GM12878 (cell line): Measurements from ENCODE around the gene PHF23. TPM values are rescaled to one million over a fixed set of nuclear protein-coding genes. Genes with fewer than 3 reads are reported as not detected.

Source experiments
- EGR1 ChIP-seq, 2 experiments: IDR thresholded peaks; 1 replicate in 1 of 2; 2 replicates in 1 of 2; pipeline ENCODE4 v1.6.1; 2011 to 2012; ENCODE audit warnings: low read depth in 2 of 2, low read length in 2 of 2, borderline replicate concordance in 1 of 2, mild to moderate bottlenecking in 1 of 2, moderate library complexity in 1 of 2
- GABPA ChIP-seq: IDR thresholded peaks from 2 replicates; pipeline ENCODE4 v1.6.1; 2014; ENCODE audit warnings: antibody characterized with exemption, low read depth, mild to moderate bottlenecking, inconsistent platforms
- MEF2A ChIP-seq: IDR thresholded peaks from 2 replicates; pipeline ENCODE4 v1.6.1; 2011; ENCODE audit warnings: low read depth, mild to moderate bottlenecking, low read length, moderate library complexity; ENCODE audit not compliant: insufficient read depth
- MXI1 ChIP-seq: fragments of 150-350 bp; IDR thresholded peaks from 2 replicates; pipeline ENCODE4 v1.6.1; 2011; ENCODE audit warnings: low read depth, mild to moderate bottlenecking, inconsistent platforms, low read length, improper control_type of control experiment
- NFXL1 ChIP-seq: fragments of 450-650 bp; IDR thresholded peaks from 2 replicates; pipeline ENCODE4 v1.6.1; 2017; ENCODE audit warnings: antibody characterized with exemption, mild to moderate bottlenecking, borderline replicate concordance
- RUNX3 ChIP-seq: IDR thresholded peaks from 2 replicates; pipeline ENCODE4 v1.6.1; 2012; ENCODE audit warnings: low read length, inconsistent platforms
- polyA plus RNA-seq, 11 experiments: library from polyadenylated mRNA; depleted of rRNA in 4 of 11; unstranded in 6 of 11; stranded (reverse) in 5 of 11; fragments of >200 nt; fragmentation: Nextera tagmentation in 4 of 11; fragmentation: Illumina TruSeq in 1 of 11; extraction: Ambion mirVana in 4 of 11; extraction: Trizol in 1 of 11; gene quantifications; 1 replicate in 1 of 11; 2 replicates in 10 of 11; pipeline versions ENCODE4 v1.2.1 to v1.2.3, GENCODE V29; 2011 to 2016; ENCODE audit warnings: inconsistent platforms in 2 of 11, missing spikeins in 2 of 11, low read depth in 1 of 11
- total RNA-seq, 4 experiments: library from RNA; depleted of rRNA in 3 of 4; stranded (reverse); fragments of >200 nt in 3 of 4; fragmentation: Illumina TruSeq in 1 of 4; extraction: Trizol in 1 of 4; gene quantifications; 2 replicates each; pipeline versions ENCODE4 v1.2.1 to v1.2.3, GENCODE V29; 2013 to 2021
- TF ChIP-seq, protein P1 (sequence below): fragments of 450-650 bp; IDR thresholded peaks from 2 replicates; pipeline ENCODE4 v1.6.1; 2016; ENCODE audit warnings: mild to moderate bottlenecking, moderate library complexity, borderline replicate concordance
- TF ChIP-seq, protein P2 (sequence below): fragments of 450-650 bp; IDR thresholded peaks from 2 replicates; pipeline ENCODE4 v1.6.1; 2017; ENCODE audit warnings: antibody characterized with exemption, mild to moderate bottlenecking, moderate library complexity
- TF ChIP-seq, protein P3 (sequence below): IDR thresholded peaks from 2 replicates; pipeline ENCODE4 v1.6.1; 2012; ENCODE audit warnings: mild to moderate bottlenecking, low read depth, low read length
- TF ChIP-seq, protein P4 (sequence below): fragments of 450-650 bp; formaldehyde crosslinking; IDR thresholded peaks from 2 replicates; pipeline ENCODE4 v1.4.0; 2020; ENCODE audit warnings: mild to moderate bottlenecking, moderate library complexity

Gene PHF23
- total and polyA plus RNA-seq, 10 of the 15 experiments (the other 5 are each of a cell fraction or from before 2014, with no cell fraction given), result 8.2 to 84.8 (median 32.6) TPM

DNA sequence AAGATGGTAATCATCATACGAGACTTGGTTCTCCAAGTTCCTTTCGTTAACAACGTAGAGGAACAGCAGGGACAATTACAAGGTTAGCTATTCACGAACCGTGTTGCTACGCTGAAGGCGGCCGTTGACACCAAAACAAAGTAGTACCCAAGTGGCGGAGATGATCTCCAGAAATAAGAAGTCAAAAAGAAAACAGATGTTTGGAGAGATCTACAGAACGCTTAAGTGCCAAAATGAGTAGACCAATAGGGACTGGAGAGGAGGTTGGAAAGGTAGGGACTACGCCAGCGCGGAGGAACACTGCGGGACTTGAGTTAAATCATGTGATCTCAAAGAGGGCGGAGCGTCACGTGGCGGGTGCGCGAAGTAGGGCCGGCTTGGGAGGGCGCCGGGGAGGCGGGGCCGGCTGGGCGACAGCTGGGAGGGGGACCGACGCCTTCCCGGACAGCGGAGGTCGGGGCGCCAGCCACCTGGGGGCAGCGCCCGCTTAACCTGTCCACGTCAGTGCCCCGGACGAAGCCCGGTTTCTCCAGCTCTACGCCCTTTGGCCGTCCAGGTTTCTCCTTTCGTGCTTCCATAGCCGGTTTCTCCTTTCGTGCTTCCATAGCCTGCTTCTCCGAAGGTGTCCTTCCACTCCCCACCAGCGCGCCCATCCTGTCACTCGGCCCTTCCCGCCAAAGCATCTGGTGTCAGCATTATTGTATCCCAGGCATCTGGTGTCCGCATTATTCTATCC lies 3.6 kb upstream of the PHF23 start (continued):
- TF ChIP-seq, protein P1, sequence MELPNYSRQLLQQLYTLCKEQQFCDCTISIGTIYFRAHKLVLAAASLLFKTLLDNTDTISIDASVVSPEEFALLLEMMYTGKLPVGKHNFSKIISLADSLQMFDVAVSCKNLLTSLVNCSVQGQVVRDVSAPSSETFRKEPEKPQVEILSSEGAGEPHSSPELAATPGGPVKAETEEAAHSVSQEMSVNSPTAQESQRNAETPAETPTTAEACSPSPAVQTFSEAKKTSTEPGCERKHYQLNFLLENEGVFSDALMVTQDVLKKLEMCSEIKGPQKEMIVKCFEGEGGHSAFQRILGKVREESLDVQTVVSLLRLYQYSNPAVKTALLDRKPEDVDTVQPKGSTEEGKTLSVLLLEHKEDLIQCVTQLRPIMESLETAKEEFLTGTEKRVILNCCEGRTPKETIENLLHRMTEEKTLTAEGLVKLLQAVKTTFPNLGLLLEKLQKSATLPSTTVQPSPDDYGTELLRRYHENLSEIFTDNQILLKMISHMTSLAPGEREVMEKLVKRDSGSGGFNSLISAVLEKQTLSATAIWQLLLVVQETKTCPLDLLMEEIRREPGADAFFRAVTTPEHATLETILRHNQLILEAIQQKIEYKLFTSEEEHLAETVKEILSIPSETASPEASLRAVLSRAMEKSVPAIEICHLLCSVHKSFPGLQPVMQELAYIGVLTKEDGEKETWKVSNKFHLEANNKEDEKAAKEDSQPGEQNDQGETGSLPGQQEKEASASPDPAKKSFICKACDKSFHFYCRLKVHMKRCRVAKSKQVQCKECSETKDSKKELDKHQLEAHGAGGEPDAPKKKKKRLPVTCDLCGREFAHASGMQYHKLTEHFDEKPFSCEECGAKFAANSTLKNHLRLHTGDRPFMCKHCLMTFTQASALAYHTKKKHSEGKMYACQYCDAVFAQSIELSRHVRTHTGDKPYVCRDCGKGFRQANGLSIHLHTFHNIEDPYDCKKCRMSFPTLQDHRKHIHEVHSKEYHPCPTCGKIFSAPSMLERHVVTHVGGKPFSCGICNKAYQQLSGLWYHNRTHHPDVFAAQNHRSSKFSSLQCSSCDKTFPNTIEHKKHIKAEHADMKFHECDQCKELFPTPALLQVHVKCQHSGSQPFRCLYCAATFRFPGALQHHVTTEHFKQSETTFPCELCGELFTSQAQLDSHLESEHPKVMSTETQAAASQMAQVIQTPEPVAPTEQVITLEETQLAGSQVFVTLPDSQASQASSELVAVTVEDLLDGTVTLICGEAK, result peak; percentile 71
- TF ChIP-seq RUNX3 (peak; percentile 90), NFXL1 (no peak), EGR1 (IDR thresholded peaks at IDR 0.05; ENCODE audit: borderline replicate concordance in 1 of 2, low read depth in 2 of 2, low read length in 2 of 2) (peak in 1 of 2 experiments; percentile 67; a peak in 1 of 3 replicates), GABPA (peak; percentile 32; the same call in 1 of the 2 replicates), MXI1 (no peak), MEF2A (peak; percentile 44; the same call in 1 of the 2 replicates)
- TF ChIP-seq, protein P2, sequence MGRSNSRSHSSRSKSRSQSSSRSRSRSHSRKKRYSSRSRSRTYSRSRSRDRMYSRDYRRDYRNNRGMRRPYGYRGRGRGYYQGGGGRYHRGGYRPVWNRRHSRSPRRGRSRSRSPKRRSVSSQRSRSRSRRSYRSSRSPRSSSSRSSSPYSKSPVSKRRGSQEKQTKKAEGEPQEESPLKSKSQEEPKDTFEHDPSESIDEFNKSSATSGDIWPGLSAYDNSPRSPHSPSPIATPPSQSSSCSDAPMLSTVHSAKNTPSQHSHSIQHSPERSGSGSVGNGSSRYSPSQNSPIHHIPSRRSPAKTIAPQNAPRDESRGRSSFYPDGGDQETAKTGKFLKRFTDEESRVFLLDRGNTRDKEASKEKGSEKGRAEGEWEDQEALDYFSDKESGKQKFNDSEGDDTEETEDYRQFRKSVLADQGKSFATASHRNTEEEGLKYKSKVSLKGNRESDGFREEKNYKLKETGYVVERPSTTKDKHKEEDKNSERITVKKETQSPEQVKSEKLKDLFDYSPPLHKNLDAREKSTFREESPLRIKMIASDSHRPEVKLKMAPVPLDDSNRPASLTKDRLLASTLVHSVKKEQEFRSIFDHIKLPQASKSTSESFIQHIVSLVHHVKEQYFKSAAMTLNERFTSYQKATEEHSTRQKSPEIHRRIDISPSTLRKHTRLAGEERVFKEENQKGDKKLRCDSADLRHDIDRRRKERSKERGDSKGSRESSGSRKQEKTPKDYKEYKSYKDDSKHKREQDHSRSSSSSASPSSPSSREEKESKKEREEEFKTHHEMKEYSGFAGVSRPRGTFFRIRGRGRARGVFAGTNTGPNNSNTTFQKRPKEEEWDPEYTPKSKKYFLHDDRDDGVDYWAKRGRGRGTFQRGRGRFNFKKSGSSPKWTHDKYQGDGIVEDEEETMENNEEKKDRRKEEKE, result no peak
- TF ChIP-seq, protein P3, sequence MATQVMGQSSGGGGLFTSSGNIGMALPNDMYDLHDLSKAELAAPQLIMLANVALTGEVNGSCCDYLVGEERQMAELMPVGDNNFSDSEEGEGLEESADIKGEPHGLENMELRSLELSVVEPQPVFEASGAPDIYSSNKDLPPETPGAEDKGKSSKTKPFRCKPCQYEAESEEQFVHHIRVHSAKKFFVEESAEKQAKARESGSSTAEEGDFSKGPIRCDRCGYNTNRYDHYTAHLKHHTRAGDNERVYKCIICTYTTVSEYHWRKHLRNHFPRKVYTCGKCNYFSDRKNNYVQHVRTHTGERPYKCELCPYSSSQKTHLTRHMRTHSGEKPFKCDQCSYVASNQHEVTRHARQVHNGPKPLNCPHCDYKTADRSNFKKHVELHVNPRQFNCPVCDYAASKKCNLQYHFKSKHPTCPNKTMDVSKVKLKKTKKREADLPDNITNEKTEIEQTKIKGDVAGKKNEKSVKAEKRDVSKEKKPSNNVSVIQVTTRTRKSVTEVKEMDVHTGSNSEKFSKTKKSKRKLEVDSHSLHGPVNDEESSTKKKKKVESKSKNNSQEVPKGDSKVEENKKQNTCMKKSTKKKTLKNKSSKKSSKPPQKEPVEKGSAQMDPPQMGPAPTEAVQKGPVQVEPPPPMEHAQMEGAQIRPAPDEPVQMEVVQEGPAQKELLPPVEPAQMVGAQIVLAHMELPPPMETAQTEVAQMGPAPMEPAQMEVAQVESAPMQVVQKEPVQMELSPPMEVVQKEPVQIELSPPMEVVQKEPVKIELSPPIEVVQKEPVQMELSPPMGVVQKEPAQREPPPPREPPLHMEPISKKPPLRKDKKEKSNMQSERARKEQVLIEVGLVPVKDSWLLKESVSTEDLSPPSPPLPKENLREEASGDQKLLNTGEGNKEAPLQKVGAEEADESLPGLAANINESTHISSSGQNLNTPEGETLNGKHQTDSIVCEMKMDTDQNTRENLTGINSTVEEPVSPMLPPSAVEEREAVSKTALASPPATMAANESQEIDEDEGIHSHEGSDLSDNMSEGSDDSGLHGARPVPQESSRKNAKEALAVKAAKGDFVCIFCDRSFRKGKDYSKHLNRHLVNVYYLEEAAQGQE, result peak; percentile 17; the same call in 1 of the 2 replicates
- TF ChIP-seq, protein P4, sequence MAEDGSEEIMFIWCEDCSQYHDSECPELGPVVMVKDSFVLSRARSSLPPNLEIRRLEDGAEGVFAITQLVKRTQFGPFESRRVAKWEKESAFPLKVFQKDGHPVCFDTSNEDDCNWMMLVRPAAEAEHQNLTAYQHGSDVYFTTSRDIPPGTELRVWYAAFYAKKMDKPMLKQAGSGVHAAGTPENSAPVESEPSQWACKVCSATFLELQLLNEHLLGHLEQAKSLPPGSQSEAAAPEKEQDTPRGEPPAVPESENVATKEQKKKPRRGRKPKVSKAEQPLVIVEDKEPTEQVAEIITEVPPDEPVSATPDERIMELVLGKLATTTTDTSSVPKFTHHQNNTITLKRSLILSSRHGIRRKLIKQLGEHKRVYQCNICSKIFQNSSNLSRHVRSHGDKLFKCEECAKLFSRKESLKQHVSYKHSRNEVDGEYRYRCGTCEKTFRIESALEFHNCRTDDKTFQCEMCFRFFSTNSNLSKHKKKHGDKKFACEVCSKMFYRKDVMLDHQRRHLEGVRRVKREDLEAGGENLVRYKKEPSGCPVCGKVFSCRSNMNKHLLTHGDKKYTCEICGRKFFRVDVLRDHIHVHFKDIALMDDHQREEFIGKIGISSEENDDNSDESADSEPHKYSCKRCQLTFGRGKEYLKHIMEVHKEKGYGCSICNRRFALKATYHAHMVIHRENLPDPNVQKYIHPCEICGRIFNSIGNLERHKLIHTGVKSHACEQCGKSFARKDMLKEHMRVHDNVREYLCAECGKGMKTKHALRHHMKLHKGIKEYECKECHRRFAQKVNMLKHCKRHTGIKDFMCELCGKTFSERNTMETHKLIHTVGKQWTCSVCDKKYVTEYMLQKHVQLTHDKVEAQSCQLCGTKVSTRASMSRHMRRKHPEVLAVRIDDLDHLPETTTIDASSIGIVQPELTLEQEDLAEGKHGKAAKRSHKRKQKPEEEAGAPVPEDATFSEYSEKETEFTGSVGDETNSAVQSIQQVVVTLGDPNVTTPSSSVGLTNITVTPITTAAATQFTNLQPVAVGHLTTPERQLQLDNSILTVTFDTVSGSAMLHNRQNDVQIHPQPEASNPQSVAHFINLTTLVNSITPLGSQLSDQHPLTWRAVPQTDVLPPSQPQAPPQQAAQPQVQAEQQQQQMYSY (CRISPR knock-in tag), result no peak
